ENCODE results near the gene HOXD8.

The HOXD8 gene

GRCh38 chr2:176103742-176104315 is 25.7 kb upstream of the HOXD8 start:
- DNase-seq (ENCODE audit: low spot score) = no peak

- DNase-seq (ENCODE audit: low spot score) = no peak
Observed at GRCh38 chr2:176104316-176105077, 25.0 kb upstream of the HOXD8 start.

- no peak for DNase-seq (ENCODE audit: low spot score)
Observed at GRCh38 chr2:176105078-176105729, 24.3 kb upstream of the HOXD8 start.

GRCh38 chr2:176105730-176106580 is 23.6 kb upstream of the HOXD8 start:
- no peak for DNase-seq (ENCODE audit: low spot score)

GRCh38 chr2:176106581-176107539 is 22.6 kb upstream of the HOXD8 start, which contains the start of gene HOXD11:
HOXD11 (plus strand) TSS chr2:176107280; CDS start chr2:176107356, 76 bp downstream.
- no peak for DNase-seq (ENCODE audit: low spot score)

- DNase-seq (ENCODE audit: low spot score) = no peak
Observed at GRCh38 chr2:176107731-176108181, 21.7 kb upstream of the HOXD8 start.

GRCh38 chr2:176109192-176109901 is 20.2 kb upstream of the HOXD8 start:
- DNase-seq (ENCODE audit: low spot score) = no peak

- DNase-seq (ENCODE audit: low spot score) = no peak
Observed at GRCh38 chr2:176109946-176110345, 19.6 kb upstream of the HOXD8 start.

GRCh38 chr2:176110415-176111308 is 18.8 kb upstream of the HOXD8 start:
- no peak for DNase-seq (ENCODE audit: low spot score)

GRCh38 chr2:176111309-176111663 is 18.2 kb upstream of the HOXD8 start:
- no peak for DNase-seq (ENCODE audit: low spot score)

GRCh38 chr2:176111846-176112374 is 17.6 kb upstream of the HOXD8 start:
- DNase-seq (ENCODE audit: low spot score) = no peak

GRCh38 chr2:176112375-176113302 is 16.9 kb upstream of the HOXD8 start:
- no peak for DNase-seq (ENCODE audit: low spot score)

- DNase-seq (ENCODE audit: low spot score) = no peak
Observed at GRCh38 chr2:176114120-176114929, 15.2 kb upstream of the HOXD8 start.

GRCh38 chr2:176114930-176115625 is 14.4 kb upstream of the HOXD8 start:
- no peak for DNase-seq (ENCODE audit: low spot score)

- DNase-seq (ENCODE audit: low spot score) = no peak
Observed at GRCh38 chr2:176115883-176116813, 13.4 kb upstream of the HOXD8 start, which contains the start of gene HOXD10. HOXD10 (plus strand) TSS chr2:176116778; CDS start chr2:176116834, 56 bp downstream.
